GM19452 (cell line): ENCODE measurements around the gene ATF2.

Source experiments
- ATAC-seq: cut with Tn5 transposase; IDR thresholded peaks from one replicate; pipeline ENCODE4 v1.9.1; 2021; ENCODE audit not compliant: unreplicated experiment

Gene ATF2, protein sequence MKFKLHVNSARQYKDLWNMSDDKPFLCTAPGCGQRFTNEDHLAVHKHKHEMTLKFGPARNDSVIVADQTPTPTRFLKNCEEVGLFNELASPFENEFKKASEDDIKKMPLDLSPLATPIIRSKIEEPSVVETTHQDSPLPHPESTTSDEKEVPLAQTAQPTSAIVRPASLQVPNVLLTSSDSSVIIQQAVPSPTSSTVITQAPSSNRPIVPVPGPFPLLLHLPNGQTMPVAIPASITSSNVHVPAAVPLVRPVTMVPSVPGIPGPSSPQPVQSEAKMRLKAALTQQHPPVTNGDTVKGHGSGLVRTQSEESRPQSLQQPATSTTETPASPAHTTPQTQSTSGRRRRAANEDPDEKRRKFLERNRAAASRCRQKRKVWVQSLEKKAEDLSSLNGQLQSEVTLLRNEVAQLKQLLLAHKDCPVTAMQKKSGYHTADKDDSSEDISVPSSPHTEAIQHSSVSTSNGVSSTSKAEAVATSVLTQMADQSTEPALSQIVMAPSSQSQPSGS

GRCh38 chr2:175167792-175168563 is at the start of gene ATF2:
ATF2 (minus strand) TSS chr2:175168203; CDS start chr2:175136443, 31,760 bp downstream.
- ATAC-seq, result peak; percentile 94

DNA sequence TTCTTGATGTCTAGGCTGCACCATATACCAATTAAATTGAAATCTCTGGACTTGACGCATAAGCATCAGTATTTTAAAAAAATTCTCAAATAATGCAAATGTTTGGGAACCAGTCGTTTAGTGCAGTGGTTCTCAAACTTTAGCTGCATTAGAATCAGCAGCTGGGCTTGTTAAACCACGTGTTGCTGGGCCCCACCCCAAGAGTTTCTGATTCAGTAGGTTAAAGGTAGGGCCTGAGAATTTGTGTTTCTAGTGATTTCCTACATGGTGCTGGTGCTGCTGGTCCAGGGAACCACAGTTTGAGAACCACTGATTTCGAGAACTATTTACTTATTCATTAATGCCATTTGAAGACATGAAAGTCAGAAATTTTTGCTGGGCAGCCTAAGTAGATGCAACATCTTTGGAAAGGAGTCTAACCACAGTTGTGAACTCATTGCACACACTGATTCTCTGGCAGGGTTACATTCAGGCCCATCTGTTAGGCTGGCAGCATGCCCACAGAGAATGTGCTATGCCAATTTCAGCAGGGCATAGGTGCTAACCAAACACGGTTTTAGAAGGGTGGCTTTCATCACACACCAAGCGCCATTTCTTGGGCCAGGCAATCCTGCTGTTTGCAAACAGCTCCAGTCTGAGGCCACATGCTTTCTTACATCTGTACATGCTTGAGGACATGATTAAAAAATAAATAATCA is 39.9 kb upstream of the ATF2 start:
- ATAC-seq, result no peak

DNA sequence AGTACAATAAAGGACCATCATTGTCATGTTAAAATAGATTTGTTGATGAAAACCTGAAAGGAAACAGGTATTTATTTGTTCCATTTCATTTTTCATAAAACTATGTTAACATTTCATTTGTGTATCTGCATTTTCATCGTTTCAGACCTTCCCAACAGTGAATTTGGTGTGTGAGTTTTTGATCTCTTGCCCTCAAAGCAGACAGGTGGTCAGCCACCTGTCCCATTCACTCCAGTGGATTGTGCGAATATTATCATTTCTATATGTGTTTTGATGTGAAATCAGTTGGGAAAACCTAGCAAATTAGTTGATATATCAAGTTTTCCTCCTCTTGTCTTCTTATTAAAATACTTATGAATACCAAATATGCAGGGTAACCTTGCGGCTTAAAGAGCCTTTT is 38.9 kb upstream of the ATF2 start:
- no peak for ATAC-seq

DNA sequence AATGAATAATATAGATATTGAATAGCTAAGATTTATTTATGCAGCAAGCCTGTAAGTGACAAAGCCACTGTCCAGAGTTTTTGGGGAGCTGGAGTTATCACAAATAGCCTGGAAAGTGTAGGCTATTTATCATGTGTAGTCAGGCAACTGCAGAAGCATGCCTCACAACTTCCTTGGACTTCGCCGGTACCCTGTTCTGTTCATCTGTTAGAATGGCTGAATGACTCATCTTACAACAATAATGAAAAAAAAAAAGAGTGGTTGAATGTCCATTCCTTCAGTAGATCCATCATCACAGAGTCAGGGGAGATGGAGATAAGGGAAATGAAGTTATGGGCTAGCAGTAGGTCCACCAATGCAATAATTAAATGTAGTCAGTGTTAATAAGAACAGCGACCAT is 37.5 kb upstream of the ATF2 start:
- ATAC-seq, result no peak

GRCh38 chr2:175203621-175204496 is 35.9 kb upstream of the ATF2 start:
- peak; percentile 93 for ATAC-seq

DNA sequence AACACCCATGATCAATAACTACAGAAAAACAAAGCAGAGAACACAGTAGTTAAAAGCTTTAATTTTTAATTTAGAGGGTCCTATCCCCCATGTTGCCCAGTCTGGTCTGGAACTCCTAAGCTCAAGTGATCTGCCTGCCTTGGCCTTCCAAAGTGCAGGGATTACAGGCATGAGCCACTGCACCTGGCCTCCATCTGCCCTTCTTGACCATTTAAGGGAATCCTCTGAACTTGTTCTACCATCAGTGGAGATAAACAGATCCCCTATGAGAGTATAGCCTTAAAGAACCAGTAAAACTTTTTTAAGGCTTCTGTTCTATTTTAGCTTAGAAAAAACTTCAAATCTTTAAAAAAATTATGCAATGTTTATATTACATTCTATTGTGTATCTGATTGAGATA is 27.0 kb upstream of the ATF2 start:
- no peak for ATAC-seq

- ATAC-seq, result no peak
Observed at GRCh38 chr2:175188761-175189160, 20.8 kb upstream of the ATF2 start.

- ATAC-seq, result peak; percentile 61
Observed at GRCh38 chr2:175187378-175187777, 19.4 kb upstream of the ATF2 start.

- no peak for ATAC-seq
Observed at GRCh38 chr2:175183674-175184073, 15.7 kb upstream of the ATF2 start.

GRCh38 chr2:175181877-175182308 is 13.9 kb upstream of the ATF2 start:
- ATAC-seq, result no peak

- ATAC-seq, result peak; percentile 93
Observed at GRCh38 chr2:175181104-175181876, 13.3 kb upstream of the ATF2 start, which contains the start of gene ATP5MC3. ATP5MC3 (minus strand) TSS chr2:175181710; CDS start chr2:175181393, 317 bp downstream.

DNA sequence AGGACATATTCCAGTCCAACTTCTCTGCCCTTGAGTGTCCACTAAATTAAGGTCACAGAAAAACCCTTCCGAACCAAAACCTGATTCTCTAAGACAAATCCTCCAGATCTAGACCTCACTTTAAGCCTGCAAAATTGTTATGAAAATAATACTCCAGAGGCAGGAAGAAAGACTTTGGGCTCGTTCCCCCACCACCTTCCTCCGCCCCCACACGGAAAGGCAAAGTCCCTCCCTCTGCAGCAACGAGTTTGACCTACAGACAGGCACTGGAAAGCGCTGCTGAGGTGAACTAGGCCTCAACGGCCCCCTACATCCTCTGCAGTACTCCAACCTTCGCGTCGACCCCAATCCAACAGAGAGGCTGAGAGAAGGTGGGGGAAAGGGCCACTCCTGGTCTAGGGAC is 12.7 kb upstream of the ATF2 start:
- peak; percentile 53 for ATAC-seq

DNA sequence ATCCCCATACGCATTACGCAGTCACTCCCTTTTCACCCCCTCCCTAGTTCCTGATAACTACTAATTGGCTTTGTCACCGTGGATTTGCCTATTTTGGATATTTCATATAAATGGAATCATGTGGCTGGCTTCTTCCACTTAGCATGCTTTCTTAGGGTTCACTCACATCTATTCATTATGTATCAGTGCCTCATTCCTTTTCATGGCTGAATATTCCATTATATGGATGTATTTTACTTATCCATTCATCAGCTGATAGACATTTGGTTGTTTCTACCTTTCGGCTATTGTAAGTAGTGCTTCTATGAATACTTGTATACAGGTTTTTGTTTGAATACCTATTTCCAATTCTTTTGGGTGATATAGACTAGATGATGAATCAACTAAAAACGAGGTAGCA is 8.6 kb upstream of the ATF2 start:
- no peak for ATAC-seq

GRCh38 chr2:175175896-175176295 is 7.9 kb upstream of the ATF2 start:
- ATAC-seq, result no peak

DNA sequence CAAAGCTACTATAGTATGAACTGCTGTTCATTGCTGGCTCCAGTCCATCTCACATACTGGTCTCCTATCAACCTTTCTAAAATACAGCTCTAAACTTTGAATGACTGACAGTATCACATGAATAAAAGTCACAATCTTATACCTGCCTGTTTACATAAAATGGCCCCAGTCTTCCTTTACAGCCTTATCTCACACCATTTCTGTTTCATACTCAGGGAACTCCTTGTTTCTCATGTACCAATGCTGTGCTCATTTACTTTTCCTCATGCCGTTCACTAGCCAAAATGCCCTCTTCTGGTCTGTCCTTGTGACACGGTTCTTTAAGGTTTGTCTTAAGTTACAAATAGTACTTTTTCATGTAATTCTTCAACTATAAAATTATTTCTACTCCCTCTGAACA is 7.3 kb upstream of the ATF2 start:
- no peak for ATAC-seq

DNA sequence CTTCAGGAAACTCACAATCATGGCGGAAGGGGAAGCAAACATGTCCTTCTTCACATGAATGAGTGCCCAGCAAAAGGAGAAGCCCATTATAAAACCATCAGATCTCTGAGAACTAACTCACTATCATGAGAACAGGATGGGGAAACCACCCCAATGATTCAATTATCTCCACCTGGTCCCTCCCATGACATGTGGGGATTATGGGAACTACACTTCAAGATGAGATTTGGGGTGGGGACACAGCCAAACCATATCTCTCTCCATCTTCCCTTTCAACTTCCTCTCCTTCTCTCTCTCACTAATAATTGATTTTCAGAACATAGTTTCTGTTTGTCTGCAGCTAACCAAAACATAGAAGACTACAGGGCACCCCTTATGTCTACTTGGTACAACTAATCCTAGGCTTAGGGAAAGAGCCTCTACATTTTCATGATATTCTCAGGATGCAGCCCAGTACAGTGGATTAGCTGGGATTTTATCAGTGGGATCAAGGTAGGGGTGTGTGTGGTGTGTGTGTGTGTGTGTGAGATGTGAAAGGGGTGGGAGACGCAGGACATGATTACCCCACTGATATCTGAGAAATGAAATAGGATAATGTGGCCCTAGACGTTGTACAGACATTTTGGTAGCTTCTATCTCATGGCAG is 2.8 kb upstream of the ATF2 start:
- ATAC-seq, result no peak

- ATAC-seq, result no peak
Observed at GRCh38 chr2:175169191-175169590, 1.2 kb upstream of the ATF2 start.

DNA sequence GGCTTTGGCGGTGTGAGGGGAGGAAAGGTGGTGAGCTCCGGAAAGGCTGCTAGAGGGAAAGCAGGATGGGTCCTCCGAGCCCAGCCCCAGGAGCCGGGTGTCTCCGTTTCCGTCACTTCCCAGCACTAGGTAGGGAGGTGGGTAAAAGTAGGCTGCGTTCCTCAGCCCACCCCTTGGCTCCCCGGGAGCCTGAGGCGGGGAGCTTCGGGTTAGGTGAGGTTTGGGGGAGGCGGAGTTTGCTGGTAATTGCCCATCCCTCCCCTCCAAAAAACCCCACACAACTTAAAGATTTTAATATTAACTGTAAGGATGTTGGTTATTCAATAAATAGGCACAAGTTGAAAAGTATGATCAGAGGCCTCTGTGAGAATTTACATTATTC is 552 bp upstream of the ATF2 start:
- peak; percentile 26 for ATAC-seq
